ENCODE data around the gene RAP1GAP2. TPM values are rescaled to one million over a fixed set of nuclear protein-coding genes. Genes with fewer than 3 reads are reported as not detected.
"Not testable (repeated sequence)": the region's sequence is repeated elsewhere in the genome, so short reads cannot be mapped to it uniquely, and the experiment has no call there.

RAP1GAP2 gene
- total RNA-seq, 4 donors from 2014 or later, result 0.85 to 2.4 (median 1.5) TPM

DNA sequence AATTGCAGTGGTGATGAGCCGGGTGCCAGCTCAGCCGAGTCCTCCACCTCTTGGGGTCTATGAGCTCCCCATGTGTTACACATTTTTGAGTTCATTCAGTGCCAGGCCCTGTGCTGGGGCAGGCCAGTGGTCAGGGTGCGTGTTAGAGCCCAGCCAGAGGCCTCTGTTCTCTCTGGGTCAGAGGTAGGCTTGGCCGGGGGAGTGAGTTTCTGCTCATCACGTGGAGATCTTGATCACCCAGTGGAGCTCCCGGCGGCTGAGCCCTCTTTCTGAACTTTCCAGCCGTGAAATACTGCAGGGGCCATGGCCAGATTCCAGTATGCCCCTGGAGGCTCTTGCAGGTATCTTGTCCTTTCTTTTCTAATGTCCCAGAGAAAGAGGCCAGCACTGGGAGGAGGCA, 93.0 kb downstream of the RAP1GAP2 start:
- no peaks in the 10 kb centered on the region for H3K27me3 ChIP-seq
- TF ChIP-seq, protein P1, sequence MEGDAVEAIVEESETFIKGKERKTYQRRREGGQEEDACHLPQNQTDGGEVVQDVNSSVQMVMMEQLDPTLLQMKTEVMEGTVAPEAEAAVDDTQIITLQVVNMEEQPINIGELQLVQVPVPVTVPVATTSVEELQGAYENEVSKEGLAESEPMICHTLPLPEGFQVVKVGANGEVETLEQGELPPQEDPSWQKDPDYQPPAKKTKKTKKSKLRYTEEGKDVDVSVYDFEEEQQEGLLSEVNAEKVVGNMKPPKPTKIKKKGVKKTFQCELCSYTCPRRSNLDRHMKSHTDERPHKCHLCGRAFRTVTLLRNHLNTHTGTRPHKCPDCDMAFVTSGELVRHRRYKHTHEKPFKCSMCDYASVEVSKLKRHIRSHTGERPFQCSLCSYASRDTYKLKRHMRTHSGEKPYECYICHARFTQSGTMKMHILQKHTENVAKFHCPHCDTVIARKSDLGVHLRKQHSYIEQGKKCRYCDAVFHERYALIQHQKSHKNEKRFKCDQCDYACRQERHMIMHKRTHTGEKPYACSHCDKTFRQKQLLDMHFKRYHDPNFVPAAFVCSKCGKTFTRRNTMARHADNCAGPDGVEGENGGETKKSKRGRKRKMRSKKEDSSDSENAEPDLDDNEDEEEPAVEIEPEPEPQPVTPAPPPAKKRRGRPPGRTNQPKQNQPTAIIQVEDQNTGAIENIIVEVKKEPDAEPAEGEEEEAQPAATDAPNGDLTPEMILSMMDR (IDR thresholded peaks at IDR 0.05 in 4 of 5, conservative IDR thresholded peaks at IDR 0.05 in 1 of 5), result no peak
- TF ChIP-seq POLR2A (IDR thresholded peaks at IDR 0.05), result no peak
- H3K4me3 ChIP-seq, result no peak overlapping the region
- H3K9me3 ChIP-seq, result no peaks in the 10 kb centered on the region
- no peak overlapping the region for H3K27ac ChIP-seq
- H3K4me1 ChIP-seq, result no peaks in the 10 kb centered on the region
- no peaks in the 10 kb centered on the region for H3K36me3 ChIP-seq
- in situ Hi-C loops (cut with MboI; ENCODE audit: low sequenced_read_pairs in 4 of 4) (no loop called here), intact Hi-C loops (cut with DNase I; ENCODE audit: low total_unique reads) (no loop called here)
- no peak for DNase-seq
- no peak for ATAC-seq

DNA sequence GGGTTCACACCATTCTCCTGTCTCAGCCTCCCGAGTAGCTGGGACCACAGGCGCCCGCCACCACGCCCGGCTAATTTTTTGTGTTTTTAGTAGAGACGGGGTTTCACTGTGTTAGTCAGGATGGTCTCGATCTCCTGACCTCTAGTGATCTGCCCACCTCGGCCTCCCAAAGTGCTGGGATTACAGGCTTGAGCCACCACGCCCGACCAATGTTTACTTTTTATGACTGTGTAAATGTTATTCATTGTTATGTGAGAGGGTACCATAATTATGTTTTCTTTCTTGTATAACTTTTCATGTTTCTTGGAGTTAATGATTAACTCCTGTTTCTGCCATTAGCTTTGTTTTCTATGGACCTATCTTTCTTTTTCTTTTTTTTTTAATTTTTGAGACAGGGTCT, 94.5 kb downstream of the RAP1GAP2 start:
- intact Hi-C loops (cut with DNase I; ENCODE audit: low total_unique reads); H3K4me1 ChIP-seq; in situ Hi-C loops (cut with MboI; ENCODE audit: low sequenced_read_pairs in 4 of 4): not testable (repeated sequence)

DNA sequence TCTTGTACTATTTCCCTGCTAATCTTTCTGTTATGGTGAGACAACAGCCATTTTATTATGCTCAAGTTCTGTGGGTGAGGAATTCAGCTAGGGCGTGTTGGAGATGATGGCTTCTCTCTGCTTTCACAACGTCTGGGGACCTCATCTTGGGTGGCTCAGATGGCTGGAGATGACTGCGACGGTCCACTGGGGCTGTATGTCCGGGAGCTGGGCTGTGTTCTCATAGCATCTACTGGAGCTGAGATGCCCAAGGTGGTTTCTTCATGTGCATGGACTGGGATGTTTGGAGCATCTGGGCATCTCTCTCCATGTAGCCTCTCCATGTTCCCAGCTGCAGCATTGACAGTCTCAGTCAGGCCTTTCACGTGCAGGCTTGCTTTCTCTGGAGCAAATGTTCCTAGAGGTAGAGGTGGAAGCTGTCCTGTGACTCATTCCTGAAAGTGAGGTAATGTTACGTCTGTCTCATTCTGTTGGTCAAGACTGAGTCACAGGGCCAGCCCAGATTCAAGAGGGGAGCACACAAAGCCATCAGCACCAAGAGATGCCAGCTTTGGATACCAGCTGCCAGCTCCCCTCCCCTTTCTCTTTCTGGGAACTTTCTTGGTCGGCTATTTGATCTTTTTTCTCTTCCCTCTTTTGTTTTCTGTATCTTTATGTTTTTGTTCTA, 96.2 kb downstream of the RAP1GAP2 start:
- Histone ChIP-seq H3K27ac (no peak overlapping the region), H3K4me1 (no peaks in the 10 kb centered on the region), H3K4me3 (no peak overlapping the region), H3K27me3 (no peaks in the 10 kb centered on the region), H3K36me3 (no peaks in the 10 kb centered on the region), H3K9me3 (no peaks in the 10 kb centered on the region)
- DNase-seq (no peak), ATAC-seq (no peak)
- in situ Hi-C loops (cut with MboI; ENCODE audit: low sequenced_read_pairs in 4 of 4) (no loop called here), intact Hi-C loops (cut with DNase I; ENCODE audit: low total_unique reads) (no loop called here)
- TF ChIP-seq, protein P1 (IDR thresholded peaks at IDR 0.05 in 4 of 5, conservative IDR thresholded peaks at IDR 0.05 in 1 of 5), result no peak
- no peak for TF ChIP-seq POLR2A (IDR thresholded peaks at IDR 0.05)

More for the DNA sequence above, 94.5 kb downstream of the RAP1GAP2 start:
- not testable (repeated sequence) for ATAC-seq, H3K27me3 ChIP-seq, H3K4me3 ChIP-seq, H3K27ac ChIP-seq, H3K9me3 ChIP-seq, H3K36me3 ChIP-seq, DNase-seq

- H3K27me3 ChIP-seq, result no peaks in the 10 kb centered on the region
- DNase-seq, result no peak
- H3K4me1 ChIP-seq, result no peaks in the 10 kb centered on the region
- no peaks in the 10 kb centered on the region for H3K9me3 ChIP-seq
- no peak overlapping the region for H3K4me3 ChIP-seq
- no peak overlapping the region for H3K27ac ChIP-seq
- intact Hi-C loops (cut with DNase I; ENCODE audit: low total_unique reads), result no loop called here
- no peak for ATAC-seq
- no peak for TF ChIP-seq POLR2A (IDR thresholded peaks at IDR 0.05)
- TF ChIP-seq, protein P1 (IDR thresholded peaks at IDR 0.05 in 4 of 5, conservative IDR thresholded peaks at IDR 0.05 in 1 of 5), result no peak
- no peaks in the 10 kb centered on the region for H3K36me3 ChIP-seq
- in situ Hi-C loops (cut with MboI; ENCODE audit: low sequenced_read_pairs in 4 of 4), result no loop called here
Measured at GRCh38 chr17:2893422-2893914, 97.2 kb downstream of the RAP1GAP2 start.

DNA sequence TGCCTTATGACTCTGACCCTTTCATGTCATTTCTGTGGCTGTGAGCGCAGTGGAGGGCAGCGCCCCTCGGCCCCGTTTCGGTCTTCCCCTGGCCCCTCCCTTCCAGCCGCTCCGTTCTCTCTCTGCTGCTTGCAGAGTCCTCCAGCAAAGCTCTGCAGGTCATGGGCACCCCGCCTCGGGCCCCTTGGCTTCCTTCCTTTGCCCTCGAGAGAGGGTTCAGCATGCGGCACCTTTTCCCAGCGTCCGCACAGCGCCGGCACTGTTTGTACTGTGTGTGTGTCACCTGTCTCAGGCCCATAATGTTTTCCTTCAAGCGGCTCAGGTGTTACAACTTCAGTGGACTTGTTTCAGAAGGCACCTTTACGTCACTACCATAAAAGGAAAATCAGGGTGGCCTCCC, 98.5 kb downstream of the RAP1GAP2 start:
- Histone ChIP-seq H3K36me3 (no peaks in the 10 kb centered on the region), H3K4me3 (no peak overlapping the region), H3K4me1 (no peaks in the 10 kb centered on the region), H3K27me3 (no peaks in the 10 kb centered on the region), H3K27ac (no peak overlapping the region), H3K9me3 (no peaks in the 10 kb centered on the region)
- no peak for ATAC-seq
- TF ChIP-seq, protein P1 (IDR thresholded peaks at IDR 0.05 in 4 of 5, conservative IDR thresholded peaks at IDR 0.05 in 1 of 5), result no peak
- no peak for TF ChIP-seq POLR2A (IDR thresholded peaks at IDR 0.05)
- intact Hi-C loops (cut with DNase I; ENCODE audit: low total_unique reads), result no loop called here
- DNase-seq, result no peak
- in situ Hi-C loops (cut with MboI; ENCODE audit: low sequenced_read_pairs in 4 of 4), result no loop called here

All from gastrocnemius medialis (tissue), 4 donors.